ENCODE results near the gene MRFAP1L1. TPM values are rescaled to one million over a fixed set of nuclear protein-coding genes. Genes with fewer than 3 reads are reported as not detected.

MRFAP1L1 gene
- total RNA-seq, 1 donor from 2014 or later = 141 TPM

DNA sequence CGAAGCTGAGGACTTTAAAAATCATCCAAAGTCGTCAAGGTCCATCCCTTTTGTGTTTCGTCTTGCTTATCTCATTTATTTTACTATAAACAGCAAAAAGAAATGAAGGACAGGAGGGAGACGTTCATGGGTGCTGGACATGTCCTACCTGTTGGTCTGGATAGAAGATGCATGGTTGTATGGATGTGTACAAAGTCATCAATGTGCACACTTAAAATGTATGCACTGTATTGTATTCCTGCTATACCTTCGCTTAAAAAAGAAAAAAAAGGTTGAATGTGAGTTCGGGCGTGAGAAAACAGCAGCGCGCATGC, 6.0 kb upstream of the MRFAP1L1 start:
- Histone ChIP-seq H3K27me3 (peaks cover 43% of the 10 kb centered on the region), H3K27ac (no peak overlapping the region), H3K9me3 (ENCODE audit: low read depth) (no peaks in the 10 kb centered on the region), H3K9ac (no peak overlapping the region), H4K20me1 (ENCODE audit: low read depth) (peaks cover 24% of the 10 kb centered on the region), H3K4me3 (peak overlapping the region; percentile 71), H3K4me1 (peaks cover 5% of the 10 kb centered on the region), H3F3A (ENCODE audit: low read depth) (peaks cover 21% of the 10 kb centered on the region), H2AFZ (replicated peaks) (peak overlapping the region; percentile 85), H3K36me3 (no peaks in the 10 kb centered on the region), H3K79me2 (ENCODE audit: low read depth) (peaks cover 25% of the 10 kb centered on the region), H3K4me2 (peak overlapping the region; percentile 80)
- H3K36me3 Mint-ChIP-seq = peaks cover 5% of the 10 kb centered on the region
- peaks cover 22% of the 10 kb centered on the region for H3K4me1 Mint-ChIP-seq
- peak overlapping the region; percentile 91 for H3K27ac Mint-ChIP-seq
- H3K4me3 Mint-ChIP-seq = peak overlapping the region; percentile 90
- no peak for TF ChIP-seq EZH2phosphoT487 (IDR thresholded peaks at IDR 0.05)
- H3K27me3 Mint-ChIP-seq (ENCODE audit: insufficient read depth, low read depth) = peaks cover 2% of the 10 kb centered on the region
- DNase-seq (ENCODE audit: low spot score) = no peak
- no peaks in the 10 kb centered on the region for H3K9me3 Mint-ChIP-seq

DNA sequence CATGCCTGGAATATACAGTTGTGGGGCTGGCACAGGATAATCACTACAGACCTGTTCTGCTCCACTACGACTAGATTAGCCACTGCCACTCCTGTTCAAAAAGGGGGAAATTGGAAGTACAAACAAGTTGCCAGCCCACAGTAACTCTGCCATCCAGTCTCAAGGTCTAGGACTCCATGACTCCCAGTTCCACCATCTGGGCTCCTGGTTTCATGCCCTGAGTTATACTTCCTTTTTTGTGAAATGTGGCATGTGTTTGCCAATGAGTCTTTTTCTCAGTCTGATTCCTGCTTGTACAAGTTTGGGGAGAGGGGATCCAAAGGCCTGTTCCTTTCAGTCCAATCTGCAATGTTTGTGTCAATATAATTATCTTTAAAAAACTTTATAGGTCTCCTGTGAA, 5.3 kb upstream of the MRFAP1L1 start:
- H3K9ac ChIP-seq = no peak overlapping the region
- peaks cover 24% of the 10 kb centered on the region for H4K20me1 ChIP-seq (ENCODE audit: low read depth)
- TF ChIP-seq EZH2phosphoT487 (IDR thresholded peaks at IDR 0.05) (no peak), EZH2 (IDR thresholded peaks at IDR 0.05) (no peak)
- TF ChIP-seq, protein P1, sequence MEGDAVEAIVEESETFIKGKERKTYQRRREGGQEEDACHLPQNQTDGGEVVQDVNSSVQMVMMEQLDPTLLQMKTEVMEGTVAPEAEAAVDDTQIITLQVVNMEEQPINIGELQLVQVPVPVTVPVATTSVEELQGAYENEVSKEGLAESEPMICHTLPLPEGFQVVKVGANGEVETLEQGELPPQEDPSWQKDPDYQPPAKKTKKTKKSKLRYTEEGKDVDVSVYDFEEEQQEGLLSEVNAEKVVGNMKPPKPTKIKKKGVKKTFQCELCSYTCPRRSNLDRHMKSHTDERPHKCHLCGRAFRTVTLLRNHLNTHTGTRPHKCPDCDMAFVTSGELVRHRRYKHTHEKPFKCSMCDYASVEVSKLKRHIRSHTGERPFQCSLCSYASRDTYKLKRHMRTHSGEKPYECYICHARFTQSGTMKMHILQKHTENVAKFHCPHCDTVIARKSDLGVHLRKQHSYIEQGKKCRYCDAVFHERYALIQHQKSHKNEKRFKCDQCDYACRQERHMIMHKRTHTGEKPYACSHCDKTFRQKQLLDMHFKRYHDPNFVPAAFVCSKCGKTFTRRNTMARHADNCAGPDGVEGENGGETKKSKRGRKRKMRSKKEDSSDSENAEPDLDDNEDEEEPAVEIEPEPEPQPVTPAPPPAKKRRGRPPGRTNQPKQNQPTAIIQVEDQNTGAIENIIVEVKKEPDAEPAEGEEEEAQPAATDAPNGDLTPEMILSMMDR (IDR thresholded peaks at IDR 0.05) = no peak
- no peak for DNase-seq (ENCODE audit: low spot score)
- peaks cover 2% of the 10 kb centered on the region for H3K27me3 Mint-ChIP-seq (ENCODE audit: insufficient read depth, low read depth)
- no peak overlapping the region for H3K4me3 ChIP-seq
- H3K4me1 ChIP-seq = peaks cover 5% of the 10 kb centered on the region
- H3F3A ChIP-seq (ENCODE audit: low read depth) = peaks cover 28% of the 10 kb centered on the region
- H3K9me3 Mint-ChIP-seq = no peaks in the 10 kb centered on the region
- no peak overlapping the region for H3K4me2 ChIP-seq
- peaks cover 25% of the 10 kb centered on the region for H3K79me2 ChIP-seq (ENCODE audit: low read depth)
- H2AFZ ChIP-seq (replicated peaks) = no peak overlapping the region
- peaks cover 46% of the 10 kb centered on the region for H3K27me3 ChIP-seq
- H3K36me3 ChIP-seq = no peaks in the 10 kb centered on the region
- H3K4me1 Mint-ChIP-seq = peaks cover 18% of the 10 kb centered on the region
- H3K4me3 Mint-ChIP-seq = peak overlapping the region; percentile 72
- H3K27ac ChIP-seq = no peak overlapping the region
- no peaks in the 10 kb centered on the region for H3K9me3 ChIP-seq (ENCODE audit: low read depth)
- H3K27ac Mint-ChIP-seq = no peak overlapping the region
- H3K36me3 Mint-ChIP-seq = peaks cover 5% of the 10 kb centered on the region

DNA sequence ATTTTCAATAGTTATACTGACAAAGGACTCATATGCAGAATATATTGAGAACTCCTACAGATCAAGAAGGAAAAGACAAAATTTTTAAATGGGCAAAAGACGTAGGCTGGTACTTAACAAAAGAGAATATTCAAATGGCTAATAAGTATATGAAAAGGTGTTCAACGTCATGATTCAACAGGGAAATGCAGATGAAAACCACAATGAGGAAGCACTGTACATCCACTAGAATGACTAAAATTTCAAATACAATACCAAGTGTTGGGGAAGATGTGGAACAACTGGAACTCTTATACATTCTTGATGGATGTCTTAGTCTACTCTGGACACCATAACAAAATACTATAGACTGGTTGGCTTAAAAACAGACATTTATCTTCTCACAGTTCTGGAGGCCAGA, 1.3 kb upstream of the MRFAP1L1 start:
- Histone ChIP-seq H3K4me3 (no peak overlapping the region), H2AFZ (replicated peaks) (no peak overlapping the region), H4K20me1 (ENCODE audit: low read depth) (peaks cover 26% of the 10 kb centered on the region), H3K9me3 (ENCODE audit: low read depth) (no peaks in the 10 kb centered on the region), H3F3A (ENCODE audit: low read depth) (peaks cover 20% of the 10 kb centered on the region), H3K36me3 (no peaks in the 10 kb centered on the region), H3K27ac (no peak overlapping the region), H3K4me2 (peak overlapping the region; percentile 100), H3K9ac (no peak overlapping the region), H3K79me2 (ENCODE audit: low read depth) (peaks cover 36% of the 10 kb centered on the region), H3K27me3 (peaks cover 46% of the 10 kb centered on the region), H3K4me1 (peaks cover 16% of the 10 kb centered on the region)
- no peak overlapping the region for H3K27ac Mint-ChIP-seq
- H3K4me3 Mint-ChIP-seq = peak overlapping the region; percentile 99
- H3K4me1 Mint-ChIP-seq = peaks cover 27% of the 10 kb centered on the region
- H3K36me3 Mint-ChIP-seq = peaks cover 32% of the 10 kb centered on the region
- peaks cover 2% of the 10 kb centered on the region for H3K27me3 Mint-ChIP-seq (ENCODE audit: insufficient read depth, low read depth)
- DNase-seq (ENCODE audit: low spot score) = no peak
- no peak for TF ChIP-seq EZH2 (IDR thresholded peaks at IDR 0.05)
- H3K9me3 Mint-ChIP-seq = no peaks in the 10 kb centered on the region

DNA sequence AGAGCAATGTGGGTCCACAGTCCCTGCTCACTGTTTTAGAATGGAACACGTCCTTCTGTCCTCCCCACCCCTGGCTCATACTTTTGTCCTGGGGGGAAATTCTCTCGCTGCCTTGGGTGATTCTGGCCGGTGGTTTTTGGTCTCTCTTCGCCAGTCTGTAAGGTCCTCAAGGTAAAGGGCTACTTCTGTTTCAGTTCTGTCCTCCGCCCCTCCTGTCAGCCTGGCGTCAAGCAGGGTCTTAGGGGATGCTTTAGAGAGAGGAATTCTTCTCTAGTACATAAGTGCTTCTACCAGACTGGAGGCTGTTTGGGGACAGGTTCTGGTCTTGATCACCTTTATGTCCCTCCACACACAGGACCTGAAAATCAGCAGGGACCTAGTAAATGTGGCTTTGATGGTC, 617 bp upstream of the MRFAP1L1 start:
- Mint-ChIP-seq H3K4me1 (peaks cover 24% of the 10 kb centered on the region), H3K9me3 (peaks cover 2% of the 10 kb centered on the region), H3K27ac (no peak overlapping the region), H3K4me3 (peak overlapping the region; percentile 99), H3K36me3 (peaks cover 35% of the 10 kb centered on the region), H3K27me3 (ENCODE audit: insufficient read depth, low read depth) (peaks cover 2% of the 10 kb centered on the region)
- no peaks in the 10 kb centered on the region for H3K9me3 ChIP-seq (ENCODE audit: low read depth)
- peak overlapping the region; percentile 88 for H3K4me3 ChIP-seq
- H3K79me2 ChIP-seq (ENCODE audit: low read depth) = peaks cover 43% of the 10 kb centered on the region
- H2AFZ ChIP-seq (replicated peaks) = peak overlapping the region; percentile 95
- peaks cover 15% of the 10 kb centered on the region for H3F3A ChIP-seq (ENCODE audit: low read depth)
- H3K27ac ChIP-seq = no peak overlapping the region
- H3K9ac ChIP-seq = no peak overlapping the region
- DNase-seq (ENCODE audit: low spot score) = peak; percentile 34
- H3K4me1 ChIP-seq = peaks cover 16% of the 10 kb centered on the region
- peak overlapping the region; percentile 100 for H3K4me2 ChIP-seq
- TF ChIP-seq EZH2phosphoT487 (IDR thresholded peaks at IDR 0.05) (no peak), EZH2 (IDR thresholded peaks at IDR 0.05) (no peak)
- TF ChIP-seq, protein P1 (IDR thresholded peaks at IDR 0.05) = no peak
- H3K36me3 ChIP-seq = no peaks in the 10 kb centered on the region
- H4K20me1 ChIP-seq (ENCODE audit: low read depth) = peaks cover 26% of the 10 kb centered on the region
- peaks cover 46% of the 10 kb centered on the region for H3K27me3 ChIP-seq

Measured in neural progenitor cell (in vitro differentiated cells).